ENCODE measurements around the gene PSMD3. TPM values are rescaled to one million over a fixed set of nuclear protein-coding genes. Genes with fewer than 3 reads are reported as not detected.
"Not testable (repeated sequence)": the region's sequence is repeated elsewhere in the genome, so short reads cannot be mapped to it uniquely, and the experiment has no call there.

PSMD3 gene
- total RNA-seq, result 10 to 100 TPM; 57.6 to 65.5 TPM
- long read RNA-seq, donor 1, transcript PSMD3-201 (12 exons, 2,158 nt), result major isoform, 24 of 29 reads
- long read RNA-seq, donor 1, partial matches to known transcripts, result 4 of 29 reads
- long read RNA-seq, donor 1, other reads (novel, unspliced or antisense), result 1 of 29 reads
- long read RNA-seq, donor 2, transcript PSMD3-201 (12 exons, 2,158 nt), result major isoform, 133 of 161 reads
- long read RNA-seq, donor 2, partial matches to known transcripts, result 20 of 161 reads
- long read RNA-seq, donor 2, other reads (novel, unspliced or antisense), result 8 of 161 reads

GRCh38 chr17:39980351-39981206, at the start of gene PSMD3:
Gene PSMD3, plus strand, starts transcription at chr17:39980807. Its CDS starts 164 bp downstream, at chr17:39980971.
- intact Hi-C loops (cut with DNase I), result no loop called here
- peak; percentile 99 for DNase-seq (ENCODE audit: low spot score)

GRCh38 chr17:39933912-39934311, 46.7 kb upstream of the PSMD3 start:
- intact Hi-C loops (cut with DNase I), result no loop called here
- no peak for DNase-seq (ENCODE audit: low spot score)

- intact Hi-C loops (cut with DNase I), result no loop called here
- no peak for DNase-seq (ENCODE audit: low spot score)
Observed at GRCh38 chr17:39934324-39934723, 46.3 kb upstream of the PSMD3 start.

GRCh38 chr17:39935909-39936308, 44.7 kb upstream of the PSMD3 start:
- intact Hi-C loops (cut with DNase I), result no loop called here
- no peak for DNase-seq (ENCODE audit: low spot score)

- no peak for DNase-seq (ENCODE audit: low spot score)
- intact Hi-C loops (cut with DNase I), result no loop called here
Observed at GRCh38 chr17:39937447-39937846, 43.2 kb upstream of the PSMD3 start.

GRCh38 chr17:39938140-39938869, 42.3 kb upstream of the PSMD3 start:
- DNase-seq (ENCODE audit: low spot score), result no peak
- intact Hi-C loops (cut with DNase I), result no loop called here

DNA sequence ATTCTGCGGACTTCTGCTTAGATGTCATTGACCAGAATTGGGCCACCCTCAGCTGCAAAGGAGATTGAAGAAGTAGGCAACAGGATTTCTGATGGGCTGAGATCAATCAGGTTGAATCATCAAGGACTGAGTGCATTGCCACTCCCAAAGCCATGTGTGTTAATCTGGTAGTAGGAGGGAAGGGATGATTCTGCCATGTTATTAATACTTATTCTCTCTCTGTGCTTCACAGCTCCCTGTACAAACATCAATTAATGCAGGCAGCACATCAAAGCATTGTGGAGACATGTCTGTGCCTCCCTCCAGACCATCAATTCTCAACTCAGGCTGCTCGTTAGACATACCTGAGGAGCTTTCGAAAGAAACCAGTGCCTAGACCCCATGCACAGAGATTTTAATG, 41.5 kb upstream of the PSMD3 start:
- intact Hi-C loops (cut with DNase I), result no loop called here
- no peak for DNase-seq (ENCODE audit: low spot score)

GRCh38 chr17:39939588-39940419, 40.8 kb upstream of the PSMD3 start:
- intact Hi-C loops (cut with DNase I), result loop anchor here in 1 of 2 donors (1.0 kb wide), 1 partner anchor 10 kb away; no protein-coding TSS in a partner anchor
- no peak for DNase-seq (ENCODE audit: low spot score)

DNA sequence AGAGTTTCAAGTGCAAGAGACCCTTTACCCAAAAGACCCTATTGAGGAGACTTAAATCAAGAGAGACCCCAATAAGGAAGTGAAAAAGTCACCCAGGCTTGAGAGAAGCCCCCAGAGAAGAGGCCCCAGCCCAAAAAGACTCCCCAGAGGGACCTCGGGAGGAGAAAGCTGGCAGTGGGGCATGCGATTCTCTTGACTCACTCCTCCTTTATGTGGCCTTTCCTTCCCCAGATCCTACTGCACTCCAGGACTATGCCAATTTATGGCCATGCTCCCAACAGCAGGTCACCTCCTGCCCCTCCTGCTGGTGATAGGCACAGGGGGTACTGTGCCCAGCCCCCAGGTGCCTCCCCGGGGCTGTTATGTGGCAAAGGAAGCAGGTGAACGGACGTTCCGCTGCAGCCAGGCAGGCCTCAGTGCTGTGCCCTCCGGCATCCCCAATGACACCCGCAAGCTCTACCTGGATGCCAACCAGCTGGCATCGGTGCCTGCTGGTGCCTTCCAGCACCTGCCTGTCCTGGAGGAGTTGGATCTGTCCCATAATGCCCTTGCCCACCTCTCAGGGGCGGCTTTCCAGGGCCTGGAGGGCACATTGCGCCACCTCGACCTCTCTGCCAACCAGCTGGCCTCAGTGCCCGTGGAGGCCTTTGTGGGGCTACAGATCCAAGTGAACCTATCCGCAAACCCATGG, 36.8 kb upstream of the PSMD3 start:
- intact Hi-C loops (cut with DNase I), result no loop called here
- DNase-seq (ENCODE audit: low spot score), result no peak

GRCh38 chr17:39944393-39944711, 36.3 kb upstream of the PSMD3 start:
- intact Hi-C loops (cut with DNase I), result no loop called here
- DNase-seq (ENCODE audit: low spot score), result no peak

DNA sequence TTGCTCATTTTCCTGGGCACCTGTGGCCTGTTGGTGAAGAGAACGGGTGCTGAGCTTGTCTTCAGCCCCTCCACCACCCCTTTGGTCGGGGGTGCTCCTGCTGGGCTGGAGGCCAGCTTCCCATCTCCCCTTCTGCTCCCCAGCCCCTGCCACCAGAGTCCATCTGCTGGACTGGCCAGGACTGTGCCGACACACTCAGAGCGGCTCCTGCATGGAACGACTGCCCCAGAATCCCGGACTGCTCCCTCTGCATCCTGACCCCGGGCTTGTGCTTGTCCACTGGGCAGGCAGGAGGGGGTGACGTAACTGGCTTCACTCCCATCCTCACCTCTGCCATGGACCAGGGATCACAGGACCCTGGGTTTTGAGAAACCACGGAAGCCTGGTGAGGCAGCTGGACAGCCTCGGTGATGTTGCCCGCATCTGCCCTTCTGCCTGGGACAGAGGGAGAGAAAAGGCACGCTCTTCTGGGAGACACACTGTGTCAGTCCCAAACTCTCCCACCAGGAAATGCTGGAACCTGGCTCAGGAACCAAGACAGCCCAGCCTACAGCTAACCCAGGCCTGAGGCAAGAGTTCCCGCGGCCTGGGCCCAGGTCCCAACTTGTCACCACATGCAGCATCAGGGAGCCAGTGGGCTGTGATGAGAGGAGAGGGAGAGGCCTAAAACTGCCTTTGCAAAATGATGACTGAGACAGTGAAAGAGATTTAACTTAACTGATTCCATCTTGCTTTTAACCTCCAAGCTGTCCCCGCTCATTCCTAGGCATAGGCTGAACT, 33.9 kb upstream of the PSMD3 start:
- intact Hi-C loops (cut with DNase I), result no loop called here
- no peak for DNase-seq (ENCODE audit: low spot score)

DNA sequence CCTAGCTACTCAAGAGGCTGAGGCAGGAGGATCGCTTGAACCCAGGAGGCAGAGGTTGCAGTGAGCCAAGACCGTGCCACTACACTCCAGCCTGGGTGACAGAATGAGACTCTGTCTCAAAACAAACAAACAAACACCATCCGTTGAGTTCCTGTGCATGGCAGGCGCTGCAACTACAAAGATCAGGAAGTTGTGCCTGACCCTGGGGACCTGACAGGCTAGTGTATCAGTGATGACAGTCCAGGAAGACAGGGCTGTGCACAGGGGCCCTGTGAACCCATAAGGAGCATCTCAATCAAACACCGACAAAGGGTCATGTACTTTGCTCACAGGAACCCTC, 32.1 kb upstream of the PSMD3 start:
- DNase-seq (ENCODE audit: low spot score), result not testable (repeated sequence)

DNA sequence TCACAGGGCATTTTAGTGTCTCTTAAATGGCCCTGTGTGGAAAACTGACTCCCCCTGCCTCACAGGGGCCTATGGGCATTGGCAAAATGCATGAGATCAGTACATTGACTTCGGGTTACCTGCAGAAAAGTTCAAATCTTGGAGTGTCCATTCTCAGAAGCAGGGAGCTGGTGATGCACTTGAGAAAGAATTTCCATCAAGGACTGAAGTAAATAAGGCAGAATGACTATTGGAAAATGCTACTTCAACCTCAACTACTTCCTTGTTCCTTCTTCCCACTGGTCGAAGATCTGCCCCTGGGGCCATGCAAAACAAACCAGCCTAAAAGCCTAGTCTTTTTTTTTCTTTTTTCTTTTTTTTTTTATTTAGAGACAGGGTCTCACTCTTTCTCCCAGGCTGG, 31.6 kb upstream of the PSMD3 start:
- intact Hi-C loops (cut with DNase I), result no loop called here

More for the DNA sequence above, 32.1 kb upstream of the PSMD3 start:
- intact Hi-C loops (cut with DNase I), result not testable (repeated sequence)

GRCh38 chr17:39950871-39951348, 29.7 kb upstream of the PSMD3 start:
- DNase-seq (ENCODE audit: low spot score), result no peak
- intact Hi-C loops (cut with DNase I), result no loop called here

More for the DNA sequence above, 31.6 kb upstream of the PSMD3 start:
- no peak for DNase-seq (ENCODE audit: low spot score)

DNA sequence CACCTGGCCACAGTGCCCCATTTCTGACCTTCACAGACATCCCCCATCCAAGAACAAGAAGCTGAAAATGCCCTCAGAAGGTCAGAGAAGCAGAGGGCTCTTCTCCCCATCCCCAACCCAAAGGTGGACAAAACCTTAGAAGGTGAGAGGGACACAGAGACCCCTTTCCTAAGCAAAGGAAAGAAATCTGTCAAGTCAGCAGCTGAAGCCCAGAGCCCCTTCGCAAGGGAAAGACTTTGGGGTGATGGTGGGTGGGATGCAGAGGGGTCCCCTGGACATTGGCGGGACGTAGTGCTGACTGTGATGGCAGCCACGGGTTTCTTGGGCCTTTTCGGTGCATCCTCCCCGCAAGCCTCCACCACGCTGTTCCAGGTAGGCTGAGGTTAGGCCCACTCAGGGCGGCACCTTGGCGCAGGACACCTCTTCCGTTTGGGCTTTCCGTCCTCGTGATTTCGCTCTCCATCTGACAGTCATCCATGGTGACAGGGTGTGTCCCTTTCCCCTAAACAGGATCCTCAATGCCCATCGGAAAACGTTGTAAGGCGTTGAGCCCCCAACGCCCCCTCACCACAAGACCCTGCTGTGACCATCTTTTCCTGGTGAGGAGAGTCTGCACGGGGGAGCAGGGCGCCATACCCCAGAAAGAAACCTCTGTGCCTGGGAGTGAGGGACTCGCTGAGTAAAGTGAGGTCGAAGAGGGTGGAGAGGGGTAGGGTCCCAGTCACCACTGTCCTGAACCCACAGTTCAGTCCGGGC, 28.5 kb upstream of the PSMD3 start:
- intact Hi-C loops (cut with DNase I), result no loop called here
- DNase-seq (ENCODE audit: low spot score), result no peak

- intact Hi-C loops (cut with DNase I), result no loop called here
- DNase-seq (ENCODE audit: low spot score), result peak; percentile 99
Observed at GRCh38 chr17:39952680-39953470, 27.7 kb upstream of the PSMD3 start.

Measured in posterior vena cava (tissue), 2 donors.